GM19023 (cell line): ENCODE data around the gene CDKL4.
A peak's percentile ranks its signal among the peaks of the same experiment; 100 is the strongest.
"Not testable (repeated sequence)": the region's sequence is repeated elsewhere in the genome, so short reads cannot be mapped to it uniquely, and the experiment has no call there.

ENCODE experiments used
- ATAC-seq: cut with Tn5 transposase; IDR thresholded peaks from one replicate; pipeline ENCODE4 v1.9.1; 2021; ENCODE audit warnings: mild to moderate bottlenecking, moderate library complexity; ENCODE audit not compliant: unreplicated experiment

Gene CDKL4

DNA sequence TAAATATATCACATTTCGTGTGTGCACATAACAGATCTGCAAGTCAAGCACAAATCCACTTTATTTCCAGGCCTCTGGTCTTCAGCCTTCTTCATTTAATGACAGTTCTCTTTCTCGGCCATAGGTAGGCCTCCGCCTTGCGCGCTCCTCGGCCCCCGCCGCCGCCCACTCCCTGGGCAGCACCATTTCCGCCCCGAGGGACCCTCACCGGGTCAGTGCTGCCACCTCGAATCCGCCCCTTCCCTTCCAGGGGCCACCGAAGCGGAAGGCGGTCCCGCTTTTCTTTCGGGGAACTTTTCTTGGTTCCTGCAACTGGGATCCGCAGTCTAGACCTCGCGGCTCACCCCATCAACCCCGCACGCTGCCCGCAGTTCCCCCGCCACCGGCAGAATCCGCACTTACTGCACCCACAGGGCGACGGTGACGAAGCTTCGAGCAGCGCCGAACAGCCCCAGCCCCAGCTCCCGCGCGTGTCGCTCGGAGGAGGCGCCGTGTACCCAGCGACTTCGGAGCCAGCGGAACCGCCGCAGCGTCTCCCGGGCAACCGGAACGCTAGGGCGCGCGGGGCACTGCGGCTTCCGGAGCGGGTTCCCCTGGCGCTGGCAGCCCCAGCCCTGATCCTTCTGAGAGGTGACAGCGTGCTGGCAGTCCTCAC, at the start of gene CDKL4:
Gene CDKL4 (minus strand): TSS at position 502 of the 655 bp plus-strand sequence.
- ATAC-seq = no peak

DNA sequence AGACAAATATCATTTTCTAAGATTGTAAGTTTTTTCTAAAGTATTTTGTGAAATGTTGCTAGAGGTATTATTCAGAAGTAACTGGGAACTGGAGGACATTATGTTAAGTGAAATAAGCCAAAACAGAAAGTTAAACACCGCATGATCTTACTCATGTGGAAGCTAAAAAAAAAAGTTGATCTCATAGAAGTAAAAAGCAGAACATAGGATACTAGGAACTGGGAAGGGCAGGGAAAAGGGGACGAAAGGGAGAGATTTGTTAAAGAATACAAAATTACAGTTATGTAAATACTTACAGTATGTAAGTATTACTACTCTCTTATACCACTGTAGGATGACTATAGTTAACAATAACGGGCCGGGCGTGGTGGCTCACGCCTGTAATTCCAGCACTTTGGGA, 46.7 kb upstream of the CDKL4 start:
- ATAC-seq = no peak

DNA sequence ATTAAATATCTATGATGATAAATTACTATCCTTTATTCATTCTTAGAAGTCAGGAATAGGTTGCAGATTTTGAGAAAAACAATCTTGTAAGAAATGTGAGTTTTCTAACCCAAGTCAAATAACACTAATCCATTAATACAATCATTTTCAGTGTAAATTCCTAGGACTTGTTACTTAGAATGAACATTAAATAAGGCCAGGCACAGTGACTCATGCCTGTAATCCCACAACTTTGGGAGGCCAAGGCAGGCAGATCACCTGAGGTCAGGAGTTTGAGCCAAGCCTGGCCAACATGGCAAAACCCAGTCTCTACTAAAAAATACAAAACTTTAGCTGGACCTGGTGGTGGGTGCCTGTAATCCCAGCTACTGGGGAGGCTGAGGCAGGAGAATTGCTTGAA, 45.8 kb upstream of the CDKL4 start:
- ATAC-seq = no peak

DNA sequence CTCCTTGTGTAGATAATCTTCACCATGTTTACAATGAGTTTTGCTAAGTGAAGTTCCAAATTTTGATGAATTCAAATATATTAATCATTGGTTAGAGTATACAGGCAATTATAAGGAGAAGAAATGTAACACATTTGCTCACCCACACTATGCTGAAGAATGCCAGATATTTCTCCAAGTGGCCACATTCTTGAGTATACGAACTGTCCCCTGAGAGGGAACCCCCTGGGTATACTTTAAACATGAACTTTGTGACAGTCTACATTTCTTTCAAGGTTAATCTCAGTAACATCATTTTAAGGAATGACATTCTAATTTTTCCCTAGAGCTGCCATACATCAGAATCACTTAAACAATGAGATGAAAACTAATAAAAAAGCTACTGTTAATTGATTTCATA, 39.8 kb upstream of the CDKL4 start:
- ATAC-seq = no peak

DNA sequence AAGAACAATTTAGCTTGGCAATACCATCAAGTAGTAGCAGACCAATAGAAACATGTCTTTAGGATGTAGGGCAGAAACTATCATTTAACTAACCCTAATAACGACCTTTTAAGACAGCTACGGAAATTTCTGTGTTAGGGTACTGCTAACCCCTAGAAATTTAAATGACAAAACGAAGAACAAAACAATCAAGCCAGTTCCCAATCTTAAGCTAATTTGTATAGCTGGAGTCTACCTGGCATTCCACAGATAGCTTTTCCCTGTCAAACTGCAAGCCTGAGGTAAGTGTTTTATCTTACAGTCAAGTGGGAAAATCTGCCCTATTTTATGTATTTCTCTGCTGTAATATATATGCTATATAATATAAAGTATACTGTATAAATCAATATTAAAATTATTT, 37.6 kb upstream of the CDKL4 start:
- no peak for ATAC-seq

DNA sequence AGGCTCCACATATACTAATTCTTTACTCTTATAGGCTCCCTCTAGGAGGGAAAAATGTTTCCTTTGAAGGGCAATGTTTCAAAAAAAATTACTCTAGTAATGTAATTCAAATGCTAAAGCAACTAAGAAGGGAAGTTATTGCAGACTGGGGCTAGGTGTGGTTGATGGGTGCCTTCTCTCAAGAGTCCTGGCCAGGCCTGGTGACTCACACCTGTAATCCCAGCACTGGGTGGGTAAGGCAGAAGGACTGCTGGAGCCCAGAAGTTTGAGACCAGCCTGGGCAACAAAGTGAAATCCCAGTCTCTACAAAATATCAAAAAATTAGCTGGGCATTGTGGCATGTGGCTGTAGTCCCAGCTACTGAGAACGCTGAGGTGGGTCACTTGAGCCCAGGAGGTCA, 31.2 kb upstream of the CDKL4 start:
- no peak for ATAC-seq

DNA sequence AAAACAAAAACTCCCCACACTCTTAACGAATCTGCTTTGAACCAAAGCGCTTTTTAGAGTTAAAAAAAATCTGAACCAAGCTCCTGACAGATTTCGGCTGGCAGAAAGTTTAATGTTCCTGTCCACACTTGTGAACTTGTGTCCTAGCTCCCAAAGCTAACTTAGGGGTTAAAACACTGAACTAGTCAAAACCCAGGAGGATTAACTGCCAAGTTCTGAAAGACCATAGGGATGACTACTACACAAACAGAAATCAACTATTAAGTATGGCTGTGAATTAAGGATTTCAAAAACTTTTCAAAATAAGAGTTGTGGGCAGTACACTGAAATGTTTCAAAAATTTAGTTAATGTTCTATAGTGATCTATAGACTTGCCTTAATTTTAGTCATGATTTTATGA, 26.2 kb upstream of the CDKL4 start:
- ATAC-seq = no peak

DNA sequence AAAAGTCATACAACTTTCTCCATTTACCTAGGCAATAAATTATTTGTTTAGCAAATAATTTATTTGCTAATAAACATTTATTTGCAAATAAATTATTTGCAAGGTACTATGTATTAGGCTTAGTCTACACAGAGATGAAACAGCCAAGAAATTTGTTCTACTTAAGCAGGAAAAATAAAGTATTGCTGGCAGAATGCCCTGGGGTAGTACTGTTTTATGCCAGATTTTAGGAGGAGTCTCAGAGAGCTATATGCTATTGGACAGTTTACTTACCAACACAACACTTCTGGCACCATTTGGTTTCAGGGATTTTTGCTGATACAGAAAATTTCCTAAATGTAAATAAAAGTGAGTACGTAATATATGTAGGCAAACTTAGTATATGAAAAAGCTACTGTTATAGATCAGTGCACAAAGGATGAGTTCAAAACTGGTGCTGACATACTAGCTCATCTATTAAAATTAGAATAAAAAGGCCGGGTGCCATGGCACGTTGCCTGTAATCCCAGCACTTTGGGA, 23.2 kb upstream of the CDKL4 start:
- ATAC-seq = no peak

DNA sequence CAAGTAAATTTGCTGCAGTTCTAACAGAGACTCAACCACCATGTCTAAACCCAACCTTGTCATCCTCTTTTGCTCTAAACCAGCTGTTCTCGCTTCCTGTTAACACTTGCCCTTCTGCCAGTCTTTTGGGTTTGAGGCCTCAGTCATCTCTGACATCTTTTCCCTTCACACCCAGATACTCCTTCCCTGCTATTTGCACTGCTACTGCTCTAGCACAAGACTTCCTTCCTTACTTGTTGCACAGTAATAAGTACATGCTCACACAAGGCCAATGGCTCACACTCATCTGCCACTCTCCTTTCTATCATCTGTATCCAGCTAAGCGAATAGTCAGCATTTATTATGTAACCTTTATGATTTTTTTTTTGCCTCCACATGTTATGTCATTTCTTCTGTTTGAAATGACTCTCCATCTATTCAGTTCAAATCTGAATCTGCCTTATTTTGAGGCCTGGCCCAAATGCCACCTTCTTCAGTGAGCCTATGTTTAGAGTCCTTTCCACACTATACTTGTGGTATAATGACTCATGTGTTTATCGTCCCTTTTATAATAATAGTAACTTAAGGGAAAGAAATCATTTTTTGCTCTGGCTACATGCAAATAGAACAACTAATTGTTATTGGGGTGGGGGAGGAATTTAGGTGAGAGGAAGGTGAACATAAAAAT, 22.5 kb upstream of the CDKL4 start:
- ATAC-seq = peak; percentile 69

DNA sequence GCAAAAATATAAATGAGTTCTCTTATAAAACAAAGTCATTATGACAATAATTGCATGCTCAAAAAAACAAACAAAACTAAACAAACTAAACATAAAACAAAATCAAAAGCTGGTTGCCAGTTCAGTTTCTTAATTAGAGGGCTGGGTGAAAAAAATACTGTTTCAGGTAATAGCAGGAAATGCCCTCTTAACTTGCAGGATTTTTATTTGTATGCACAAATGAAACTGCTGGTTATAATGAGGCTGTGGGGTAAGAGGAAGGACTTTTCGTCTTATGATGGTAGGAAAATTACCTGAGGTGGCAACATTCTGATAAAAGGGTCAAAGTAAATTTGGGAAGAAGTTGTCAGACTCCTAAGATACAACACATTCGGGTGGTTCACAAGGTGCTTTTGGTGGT, 21.5 kb upstream of the CDKL4 start:
- no peak for ATAC-seq

DNA sequence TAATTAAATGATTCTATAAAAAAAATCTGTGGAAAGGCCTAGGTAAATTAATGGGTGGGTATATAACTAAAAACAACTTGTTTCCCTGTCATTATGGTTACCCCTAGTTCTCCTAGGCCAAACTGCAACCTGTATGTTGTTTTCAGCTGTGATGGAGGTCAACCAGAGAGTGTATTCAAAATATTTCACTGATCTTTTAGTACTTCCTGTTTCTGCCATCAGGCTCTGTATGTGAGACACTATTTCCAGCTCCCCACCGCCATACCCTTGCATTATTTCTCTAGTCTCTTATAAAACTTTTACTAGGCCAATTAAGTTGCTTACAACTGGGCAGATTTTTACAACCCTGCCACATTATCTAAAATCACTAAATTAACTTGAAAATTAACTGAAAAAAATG, 21.0 kb upstream of the CDKL4 start:
- ATAC-seq = no peak

DNA sequence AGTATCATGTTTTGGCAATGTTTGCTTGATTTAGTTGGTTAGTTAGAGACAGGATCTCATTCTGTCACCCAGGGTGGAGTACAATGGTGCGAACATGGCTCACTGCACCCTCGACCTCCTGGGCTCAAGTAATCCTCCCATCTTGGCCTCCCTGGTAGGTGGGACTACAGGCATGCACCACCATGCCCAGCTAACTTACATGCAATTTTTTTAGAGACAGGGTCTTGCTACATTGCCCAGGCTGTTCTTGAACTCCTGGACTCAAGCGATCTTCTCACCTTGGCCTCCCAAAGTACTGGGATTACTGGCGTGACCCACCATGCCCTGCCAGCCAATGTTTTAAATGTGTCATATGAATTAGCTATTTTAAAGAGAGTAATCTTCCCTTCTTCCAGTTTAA, 16.3 kb upstream of the CDKL4 start:
- ATAC-seq = no peak

DNA sequence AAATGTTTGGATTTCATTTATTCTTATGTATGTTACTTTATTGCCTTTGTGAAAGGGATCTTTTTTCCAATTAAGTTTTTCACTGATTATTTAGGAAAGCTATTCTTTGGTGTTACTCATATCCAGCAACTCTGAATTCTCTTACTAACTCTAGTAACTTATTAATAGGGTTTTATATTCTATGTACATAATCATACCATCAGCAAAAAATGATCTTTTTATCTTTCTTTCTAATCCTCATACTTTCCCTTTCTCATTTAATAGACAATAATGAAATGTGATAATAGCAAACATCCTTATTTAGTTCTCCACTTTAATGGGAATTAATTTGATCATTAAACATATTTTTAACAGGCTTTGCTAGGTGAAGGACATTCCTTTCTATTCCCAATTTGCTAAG, 12.3 kb upstream of the CDKL4 start:
- ATAC-seq = no peak

DNA sequence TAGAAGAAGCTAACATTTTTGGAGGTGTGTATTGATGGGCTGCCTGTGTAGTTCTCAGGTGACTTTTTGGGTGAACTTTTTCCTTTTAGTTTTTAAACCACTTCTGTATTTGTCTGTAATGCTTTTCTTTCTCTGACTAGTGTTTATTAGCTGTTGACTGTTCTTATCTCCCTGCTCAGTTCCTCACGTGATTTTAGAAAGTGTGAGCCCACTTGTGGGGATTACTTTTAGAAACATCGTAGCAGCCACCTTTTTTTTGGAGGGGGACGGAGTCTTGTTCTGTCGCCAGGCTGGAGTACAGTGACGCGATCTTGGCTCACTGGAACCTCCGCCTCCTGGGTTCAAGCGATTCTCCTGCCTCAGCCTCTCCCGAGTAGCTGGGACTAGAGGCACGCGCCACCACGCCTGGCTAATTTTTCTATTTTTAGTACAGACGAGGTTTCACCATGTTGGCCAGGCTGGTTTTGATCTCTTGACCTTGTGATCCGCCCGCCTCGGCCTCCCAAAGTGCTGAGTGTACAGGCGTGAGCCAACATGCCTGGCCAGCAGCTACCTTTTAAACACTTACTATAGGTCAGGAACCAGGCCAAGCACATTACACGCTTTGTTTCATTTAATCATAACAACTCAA, 9.2 kb upstream of the CDKL4 start:
- no peak for ATAC-seq

DNA sequence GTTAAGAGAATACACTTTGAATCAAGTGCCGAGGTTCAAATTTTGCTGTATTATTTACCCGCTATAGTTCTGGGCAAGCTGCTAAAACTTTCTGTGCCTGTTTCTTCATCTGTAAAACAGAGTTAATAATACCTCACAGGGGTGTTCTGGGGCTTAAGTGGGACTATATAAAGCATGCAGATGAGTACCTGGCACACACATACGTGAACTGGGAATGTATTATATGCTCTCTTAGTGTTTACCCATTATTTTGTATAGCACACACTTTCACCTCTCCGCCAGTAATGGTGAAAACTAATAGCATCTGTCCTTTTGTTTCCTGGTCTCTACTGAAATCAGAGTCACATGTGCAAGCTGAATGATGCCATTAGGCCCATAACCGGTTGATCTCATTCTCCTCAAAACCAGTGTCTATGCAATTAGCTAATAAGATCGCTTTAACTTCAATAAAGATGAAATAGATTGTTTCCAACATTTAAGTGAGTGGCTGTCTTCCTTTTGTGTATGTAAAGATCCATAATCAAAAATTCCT, 3.8 kb upstream of the CDKL4 start:
- no peak for ATAC-seq

DNA sequence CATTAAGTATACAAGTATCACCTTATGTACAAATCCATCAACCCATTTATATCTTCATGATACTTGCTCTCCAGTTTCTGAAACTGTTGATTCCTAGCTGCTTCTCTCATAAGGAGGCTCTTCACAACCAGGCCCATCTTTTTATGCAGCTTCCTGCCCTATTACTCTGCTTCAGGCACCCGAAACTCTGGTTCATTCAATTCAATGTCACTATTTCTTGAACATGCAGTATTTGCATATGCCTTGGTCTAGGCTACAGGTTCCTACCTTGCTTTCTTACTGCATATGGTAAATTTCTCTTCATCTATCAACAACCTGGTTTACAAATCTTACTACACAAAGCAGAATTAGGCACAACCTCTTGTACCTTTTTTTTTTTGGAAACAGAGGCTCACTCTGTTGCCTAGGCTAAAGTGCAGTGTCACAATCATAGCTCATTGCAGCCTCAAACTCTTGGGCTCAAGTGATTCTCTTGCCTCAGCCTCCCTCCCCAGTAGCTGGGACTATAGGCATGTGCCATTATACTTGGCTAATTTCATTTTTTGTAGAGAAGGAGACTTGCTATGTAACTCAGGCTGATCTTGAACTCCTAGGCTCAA, 2.7 kb upstream of the CDKL4 start:
- no peak for ATAC-seq

DNA sequence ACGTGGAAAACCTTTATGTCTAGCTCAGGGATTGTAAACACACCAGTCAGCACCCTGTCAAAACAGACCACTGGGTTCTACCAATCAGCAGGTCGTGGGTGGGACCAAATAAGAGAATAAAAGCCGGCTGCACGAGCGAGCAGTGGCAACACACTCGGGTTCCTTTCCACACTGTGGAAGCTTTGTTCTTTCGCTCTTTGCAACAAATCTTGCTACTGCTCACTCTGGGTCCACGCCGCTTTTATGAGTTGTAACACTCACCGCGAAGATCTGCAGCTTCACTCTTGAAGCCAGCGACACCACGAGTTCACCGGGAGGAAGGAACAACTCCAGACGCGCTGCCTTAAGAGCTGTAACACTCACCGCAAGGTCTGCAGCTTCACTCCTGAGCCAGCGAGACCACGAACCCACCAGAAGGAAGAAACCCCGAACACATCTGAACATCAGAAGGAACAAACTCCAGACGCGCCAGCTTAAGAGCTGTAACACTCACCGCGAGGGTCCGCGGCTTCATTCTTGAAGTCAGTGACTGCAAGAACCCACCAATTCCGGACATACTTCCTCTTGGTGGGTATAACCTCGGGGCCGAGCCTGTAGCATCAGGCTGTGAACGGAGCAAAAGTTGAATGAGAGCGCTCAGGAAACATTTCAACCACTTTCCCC, 1.3 kb upstream of the CDKL4 start:
- ATAC-seq = not testable (repeated sequence)

DNA sequence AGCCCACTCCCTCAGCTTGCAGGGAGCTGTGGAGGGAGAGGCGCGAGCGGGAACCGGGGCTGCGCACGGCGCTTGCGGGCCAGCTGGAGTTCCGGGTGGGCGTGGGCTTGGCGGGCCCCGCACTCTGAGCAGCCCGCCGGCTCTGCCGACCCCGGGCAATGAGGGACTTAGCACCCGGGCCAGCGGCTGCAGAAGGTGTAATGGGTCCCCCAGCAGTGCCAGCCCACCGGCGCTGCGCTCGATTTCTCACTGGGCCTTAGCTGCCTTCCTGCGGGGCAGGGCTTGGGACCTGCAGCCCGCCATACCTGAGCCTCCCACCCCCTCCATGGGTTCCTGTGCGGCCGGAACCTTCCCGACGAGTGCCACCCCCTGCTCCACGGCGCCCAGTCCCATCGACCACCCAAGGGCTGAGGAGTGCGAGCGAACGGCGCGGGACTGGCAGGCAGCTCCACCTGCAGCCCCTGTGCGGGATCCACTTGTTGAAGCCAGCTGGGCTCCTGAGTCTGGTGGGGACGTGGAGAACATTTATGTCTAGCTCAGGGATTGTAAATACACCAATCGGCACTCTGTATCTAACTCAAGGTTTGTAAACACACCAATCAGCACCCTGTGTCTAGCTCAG, 582 bp upstream of the CDKL4 start:
- ATAC-seq = not testable (repeated sequence)

DNA sequence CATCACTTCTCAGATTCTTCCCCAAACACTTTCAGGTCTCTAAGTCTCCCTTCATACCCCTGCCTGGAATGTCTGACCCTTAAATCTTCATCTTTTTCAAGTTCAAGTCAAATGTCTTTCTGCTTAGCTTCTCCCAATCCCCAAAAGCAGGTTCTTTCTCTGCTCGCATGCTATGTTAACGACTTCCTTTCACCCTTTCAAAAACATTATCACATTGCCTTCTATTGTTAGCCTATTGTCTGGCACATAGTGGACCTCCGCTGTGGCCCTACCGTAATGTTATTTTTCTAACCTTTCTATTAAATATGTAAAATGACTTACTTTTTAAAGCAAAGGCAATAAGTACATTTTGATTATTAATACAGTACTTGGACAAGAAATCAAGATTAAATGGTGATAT, 2.2 kb downstream of the CDKL4 start:
- no peak for ATAC-seq

DNA sequence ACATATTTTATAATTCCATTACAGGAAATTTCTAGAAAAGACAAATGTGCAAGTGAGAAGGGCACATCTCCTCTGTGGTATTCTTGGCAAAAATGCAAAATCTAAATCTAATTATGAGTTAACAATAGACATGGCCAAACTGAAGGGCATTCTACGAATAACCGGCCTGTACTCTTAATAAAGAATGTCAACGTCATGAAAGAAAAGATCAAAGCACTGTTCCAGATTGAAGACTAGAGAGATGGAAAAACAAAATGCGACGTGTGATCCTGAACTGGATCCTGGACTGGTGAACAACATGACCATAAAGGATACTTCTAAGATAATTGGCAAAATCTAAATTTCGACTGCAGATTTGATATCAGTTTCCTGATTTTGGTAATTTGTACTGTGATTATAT, 3.0 kb downstream of the CDKL4 start:
- ATAC-seq = no peak

DNA sequence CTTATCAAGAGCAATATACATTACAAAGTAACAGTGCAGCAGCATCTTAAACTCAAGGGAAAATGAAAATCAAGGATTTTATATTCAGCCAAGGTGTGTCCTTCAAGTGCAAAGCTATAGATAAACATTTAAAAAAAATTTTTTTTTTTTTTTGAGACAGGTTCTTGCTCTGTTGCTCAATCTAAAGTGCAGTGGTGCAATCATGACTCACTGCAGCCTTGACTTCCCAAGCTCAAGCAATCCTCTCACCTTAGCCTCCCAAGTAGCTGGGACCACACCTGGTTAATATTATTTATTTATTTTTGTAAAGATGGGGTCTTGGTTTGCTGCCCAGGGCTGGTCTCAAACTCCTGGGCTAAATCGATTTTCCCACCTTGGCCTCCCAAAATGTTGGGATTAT, 9.0 kb downstream of the CDKL4 start:
- no peak for ATAC-seq
